Parathyroid adenoma (tissue), 2 donors: ENCODE data around the gene ANKH.
A peak's percentile ranks its signal among the peaks of the same experiment; 100 is the strongest.

Experiments
- H2AFZ ChIP-seq: fragments of 300-600 bp; sonication (generic); one replicate; pipeline ENCODE4 v1.7.0; 2017; ENCODE audit warnings: antibody characterized with exemption, mild to moderate bottlenecking
- H3K27ac ChIP-seq: fragments of 300-600 bp; sonication (generic); one replicate; pipeline ENCODE4 v1.7.0; 2017
- H3K27me3 ChIP-seq: fragments of 300-600 bp; sonication (generic); one replicate; pipeline ENCODE4 v1.7.0; 2017; ENCODE audit warnings: low read length; ENCODE audit not compliant: control insufficient read depth, insufficient read depth
- H3K36me3 ChIP-seq: fragments of 300-600 bp; sonication (generic); one replicate; pipeline ENCODE4 v1.7.0; 2017; ENCODE audit warnings: low read length; ENCODE audit not compliant: control insufficient read depth, insufficient read depth
- H3K4me1 ChIP-seq: fragments of 300-600 bp; sonication (generic); one replicate; pipeline ENCODE4 v1.7.0; 2017; ENCODE audit warnings: control low read depth
- H3K4me2 ChIP-seq: fragments of 300-600 bp; sonication (generic); one replicate; pipeline ENCODE4 v1.7.0; 2017; ENCODE audit warnings: low read length
- H3K4me3 ChIP-seq: fragments of 300-600 bp; sonication (generic); one replicate; pipeline ENCODE4 v1.7.0; 2017; ENCODE audit warnings: low read depth, low read length
- H3K79me2 ChIP-seq: fragments of 300-600 bp; sonication (generic); one replicate; pipeline ENCODE4 v1.7.0; 2017; ENCODE audit warnings: control low read depth
- H3K9ac ChIP-seq: fragments of 300-600 bp; sonication (generic); one replicate; pipeline ENCODE4 v1.7.0; 2017; ENCODE audit warnings: mild to moderate bottlenecking
- H3K9me3 ChIP-seq: fragments of 300-600 bp; sonication (generic); one replicate; pipeline ENCODE4 v1.7.0; 2017; ENCODE audit warnings: low read length; ENCODE audit not compliant: control insufficient read depth
- TF ChIP-seq, protein P1 (sequence below): fragments of 300-600 bp; sonication (generic); IDR thresholded peaks from one replicate; pipeline ENCODE4 v1.7.0; 2017; ENCODE audit warnings: antibody characterized with exemption, mild to moderate bottlenecking
- donor health status: primary hyperparathyroidism.

ANKH gene

DNA sequence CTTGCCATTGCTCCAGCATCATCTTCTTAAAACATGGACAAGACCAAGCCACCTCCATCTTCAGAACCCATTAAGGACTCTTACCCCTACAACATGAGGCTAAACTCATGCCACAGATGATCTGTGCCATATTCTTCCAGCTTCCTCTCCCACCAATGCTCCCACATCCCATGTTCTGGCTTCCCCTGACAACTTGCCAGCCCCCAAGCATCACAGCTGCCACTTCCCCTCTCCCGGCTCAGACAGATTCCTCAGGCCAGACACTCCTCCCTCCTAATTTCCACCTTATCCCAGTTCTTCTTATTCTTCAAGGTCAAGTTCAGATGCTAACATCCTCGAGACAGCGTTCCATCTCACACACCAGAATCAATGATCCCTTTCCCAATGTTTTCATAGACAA lies 57.8 kb downstream of the ANKH start:
- Histone ChIP-seq H3K36me3 (no peaks in the 10 kb centered on the region), H3K9me3 (no peaks in the 10 kb centered on the region), H3K4me3 (no peak overlapping the region), H3K4me2 (no peak overlapping the region), H3K4me1 (peaks cover 5% of the 10 kb centered on the region), H2AFZ (no peak overlapping the region), H3K9ac (no peak overlapping the region), H3K27ac (no peak overlapping the region), H3K79me2 (peaks cover 40% of the 10 kb centered on the region), H3K27me3 (no peaks in the 10 kb centered on the region)
- TF ChIP-seq, protein P1, sequence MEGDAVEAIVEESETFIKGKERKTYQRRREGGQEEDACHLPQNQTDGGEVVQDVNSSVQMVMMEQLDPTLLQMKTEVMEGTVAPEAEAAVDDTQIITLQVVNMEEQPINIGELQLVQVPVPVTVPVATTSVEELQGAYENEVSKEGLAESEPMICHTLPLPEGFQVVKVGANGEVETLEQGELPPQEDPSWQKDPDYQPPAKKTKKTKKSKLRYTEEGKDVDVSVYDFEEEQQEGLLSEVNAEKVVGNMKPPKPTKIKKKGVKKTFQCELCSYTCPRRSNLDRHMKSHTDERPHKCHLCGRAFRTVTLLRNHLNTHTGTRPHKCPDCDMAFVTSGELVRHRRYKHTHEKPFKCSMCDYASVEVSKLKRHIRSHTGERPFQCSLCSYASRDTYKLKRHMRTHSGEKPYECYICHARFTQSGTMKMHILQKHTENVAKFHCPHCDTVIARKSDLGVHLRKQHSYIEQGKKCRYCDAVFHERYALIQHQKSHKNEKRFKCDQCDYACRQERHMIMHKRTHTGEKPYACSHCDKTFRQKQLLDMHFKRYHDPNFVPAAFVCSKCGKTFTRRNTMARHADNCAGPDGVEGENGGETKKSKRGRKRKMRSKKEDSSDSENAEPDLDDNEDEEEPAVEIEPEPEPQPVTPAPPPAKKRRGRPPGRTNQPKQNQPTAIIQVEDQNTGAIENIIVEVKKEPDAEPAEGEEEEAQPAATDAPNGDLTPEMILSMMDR, result no peak

GRCh38 chr5:14812166-14812565 lies 59.4 kb downstream of the ANKH start:
- TF ChIP-seq, protein P1, result no peak
- no peaks in the 10 kb centered on the region for H3K36me3 ChIP-seq
- H3K4me2 ChIP-seq, result no peak overlapping the region
- no peak overlapping the region for H3K9ac ChIP-seq
- no peaks in the 10 kb centered on the region for H3K27me3 ChIP-seq
- H3K4me3 ChIP-seq, result no peak overlapping the region
- H2AFZ ChIP-seq, result no peak overlapping the region
- H3K79me2 ChIP-seq, result peaks cover 41% of the 10 kb centered on the region
- no peaks in the 10 kb centered on the region for H3K9me3 ChIP-seq
- no peak overlapping the region for H3K27ac ChIP-seq
- H3K4me1 ChIP-seq, result peaks cover 8% of the 10 kb centered on the region

- H3K27me3 ChIP-seq, result no peaks in the 10 kb centered on the region
- H3K27ac ChIP-seq, result no peak overlapping the region
- H3K4me2 ChIP-seq, result no peak overlapping the region
- no peak overlapping the region for H3K9ac ChIP-seq
- no peaks in the 10 kb centered on the region for H3K36me3 ChIP-seq
- no peaks in the 10 kb centered on the region for H3K9me3 ChIP-seq
- H3K79me2 ChIP-seq, result peaks cover 34% of the 10 kb centered on the region
- H3K4me3 ChIP-seq, result no peak overlapping the region
- TF ChIP-seq, protein P1, result no peak
- H3K4me1 ChIP-seq, result peaks cover 8% of the 10 kb centered on the region
- H2AFZ ChIP-seq, result no peak overlapping the region
Observed at GRCh38 chr5:14810928-14811572, 60.5 kb downstream of the ANKH start.

DNA sequence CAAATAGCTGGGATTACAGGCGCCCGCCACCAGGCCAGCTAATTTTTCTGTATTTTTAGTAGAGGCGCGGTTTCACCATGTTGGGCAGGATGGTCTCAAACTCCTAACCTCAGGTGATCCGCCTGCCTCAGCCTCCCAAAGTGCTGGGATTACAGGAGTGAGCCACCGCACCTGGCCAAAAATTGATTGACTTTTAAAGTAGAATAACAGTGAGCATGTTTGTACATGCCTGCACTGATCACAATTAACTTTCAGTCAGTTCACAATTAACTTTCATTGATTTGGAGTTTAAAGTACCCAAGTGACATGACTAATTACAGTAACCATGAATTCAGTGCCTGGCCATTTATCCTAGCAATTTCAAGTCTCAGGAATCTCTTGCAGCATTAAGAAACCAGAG lies 61.3 kb downstream of the ANKH start:
- H3K4me2 ChIP-seq, result no peak overlapping the region
- H3K4me3 ChIP-seq, result no peak overlapping the region
- H3K36me3 ChIP-seq, result no peaks in the 10 kb centered on the region
- H3K9me3 ChIP-seq, result no peaks in the 10 kb centered on the region
- peak overlapping the region; percentile 33 for H3K27ac ChIP-seq
- TF ChIP-seq, protein P1, result no peak
- no peak overlapping the region for H3K9ac ChIP-seq
- peaks cover 8% of the 10 kb centered on the region for H3K4me1 ChIP-seq
- no peak overlapping the region for H2AFZ ChIP-seq
- H3K27me3 ChIP-seq, result no peaks in the 10 kb centered on the region
- peaks cover 29% of the 10 kb centered on the region for H3K79me2 ChIP-seq
